ENCODE data around the gene RAB6B.
A peak's percentile ranks its signal among the peaks of the same experiment; 100 is the strongest.

RAB6B gene

GRCh38 chr3:133832802-133833144 lies 62.9 kb downstream of the RAB6B start:
- Histone ChIP-seq H3K4me1 (ENCODE audit: low read length) (peaks cover 6% of the 10 kb centered on the region; the same call in 1 of the 2 replicates), H3K27me3 (ENCODE audit: low read depth, low read length) (no peaks in the 10 kb centered on the region), H3K27ac (ENCODE audit: low read length) (no peak overlapping the region), H2AFZ (ENCODE audit: low read depth, low read length) (no peak overlapping the region), H3K79me2 (ENCODE audit: low read length) (no peaks in the 10 kb centered on the region), H4K20me1 (ENCODE audit: insufficient read depth, low read length) (no peaks in the 10 kb centered on the region), H3K4me3 (ENCODE audit: low read length) (no peak overlapping the region), H3K9me3 (ENCODE audit: insufficient read depth, low read length) (no peaks in the 10 kb centered on the region), H3K9ac (ENCODE audit: low read length) (no peak overlapping the region), H3K4me2 (ENCODE audit: low read length) (no peak overlapping the region), H3K36me3 (replicated peaks; ENCODE audit: low read depth, low read length) (no peaks in the 10 kb centered on the region)
- TF ChIP-seq CTCF (IDR thresholded peaks at IDR 0.05; ENCODE audit: low read depth, low read length) (no peak), EZH2phosphoT487 (IDR thresholded peaks at IDR 0.05; ENCODE audit: low read depth) (no peak)

DNA sequence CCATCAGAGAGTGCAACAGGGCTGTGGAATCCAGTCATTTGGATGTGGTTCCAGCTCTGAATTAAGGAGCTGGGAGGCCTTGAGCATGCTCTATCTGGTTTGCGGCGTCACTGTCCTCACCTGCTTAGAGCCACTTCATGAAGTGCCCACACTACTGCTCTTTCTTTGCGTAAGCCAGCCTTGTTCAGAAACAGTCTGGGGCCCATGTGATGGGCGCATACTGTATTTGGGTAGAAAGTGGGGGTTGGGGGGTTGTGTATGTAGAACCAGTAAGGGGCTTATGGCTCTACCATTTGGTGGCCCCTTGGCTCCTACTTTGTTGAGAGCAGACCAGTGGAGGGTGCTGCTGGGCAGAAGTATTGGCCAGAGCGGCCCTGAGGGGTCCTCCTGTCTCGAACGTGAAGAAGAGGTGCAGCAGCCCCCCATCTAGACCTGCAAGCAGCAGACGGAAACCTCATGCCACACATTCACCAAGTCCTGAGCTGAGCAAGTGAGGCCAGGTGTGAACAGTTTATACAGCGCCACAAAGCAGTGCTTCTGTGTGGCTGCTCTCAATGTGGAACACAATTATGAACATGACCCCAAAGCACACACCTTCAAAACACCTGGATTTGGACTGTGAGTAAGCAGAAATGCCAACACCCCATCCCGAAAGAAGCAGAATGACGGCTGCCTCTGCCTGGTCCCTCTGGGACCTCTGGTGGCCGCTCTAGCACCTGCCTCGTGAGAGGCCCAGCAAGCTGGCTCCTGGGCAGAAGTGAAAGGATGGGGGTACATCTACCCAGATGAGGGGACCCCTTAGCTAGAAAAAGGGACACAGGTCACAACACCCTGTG lies 63.5 kb downstream of the RAB6B start:
- no peaks in the 10 kb centered on the region for H4K20me1 ChIP-seq (ENCODE audit: insufficient read depth, low read length)
- no peak overlapping the region for H3K27ac ChIP-seq (ENCODE audit: low read length)
- H3K36me3 ChIP-seq (replicated peaks; ENCODE audit: low read depth, low read length): no peaks in the 10 kb centered on the region
- H3K27me3 ChIP-seq (ENCODE audit: low read depth, low read length): no peaks in the 10 kb centered on the region
- peaks cover 6% of the 10 kb centered on the region; the same call in 1 of the 2 replicates for H3K4me1 ChIP-seq (ENCODE audit: low read length)
- H3K9me3 ChIP-seq (ENCODE audit: insufficient read depth, low read length): no peaks in the 10 kb centered on the region
- no peaks in the 10 kb centered on the region for H3K79me2 ChIP-seq (ENCODE audit: low read length)
- peak overlapping the region; percentile 23; the same call in 1 of the 2 replicates for H3K4me2 ChIP-seq (ENCODE audit: low read length)
- TF ChIP-seq EZH2phosphoT487 (IDR thresholded peaks at IDR 0.05; ENCODE audit: low read depth): no peak
- peak; percentile 31 for TF ChIP-seq CTCF (IDR thresholded peaks at IDR 0.05; ENCODE audit: low read depth, low read length)
- no peak overlapping the region for H3K9ac ChIP-seq (ENCODE audit: low read length)
- H3K4me3 ChIP-seq (ENCODE audit: low read length): no peak overlapping the region
- H2AFZ ChIP-seq (ENCODE audit: low read depth, low read length): no peak overlapping the region

DNA sequence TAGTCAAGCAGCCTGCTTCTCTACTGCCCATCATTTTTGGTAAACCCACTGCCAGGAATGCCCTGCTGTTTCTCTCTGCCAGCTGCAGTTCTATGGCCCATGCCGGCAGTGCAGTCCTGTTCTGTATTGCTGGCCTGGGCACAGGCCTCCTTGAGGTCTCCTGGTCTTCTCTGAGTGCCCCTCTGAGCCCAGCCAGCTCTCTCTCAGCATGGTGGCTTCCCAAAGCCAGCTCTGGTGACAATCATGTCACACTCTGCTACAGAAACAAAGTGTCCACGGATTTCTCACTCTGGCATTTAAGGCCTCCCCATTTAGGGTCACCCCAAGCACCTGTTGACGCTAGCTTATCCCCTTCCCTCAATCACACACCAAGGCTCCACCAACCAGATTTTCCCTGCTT lies 65.6 kb downstream of the RAB6B start:
- no peak overlapping the region for H3K4me3 ChIP-seq (ENCODE audit: low read length)

More for the DNA sequence above, 65.6 kb downstream of the RAB6B start:
- Histone ChIP-seq H3K9me3 (ENCODE audit: insufficient read depth, low read length) (no peaks in the 10 kb centered on the region), H4K20me1 (ENCODE audit: insufficient read depth, low read length) (no peaks in the 10 kb centered on the region), H3K4me2 (ENCODE audit: low read length) (no peak overlapping the region), H3K79me2 (ENCODE audit: low read length) (no peaks in the 10 kb centered on the region), H3K36me3 (replicated peaks; ENCODE audit: low read depth, low read length) (no peaks in the 10 kb centered on the region), H3K9ac (ENCODE audit: low read length) (no peak overlapping the region), H3K4me1 (ENCODE audit: low read length) (peaks cover 6% of the 10 kb centered on the region; the same call in 1 of the 2 replicates), H2AFZ (ENCODE audit: low read depth, low read length) (no peak overlapping the region), H3K27me3 (ENCODE audit: low read depth, low read length) (no peaks in the 10 kb centered on the region), H3K27ac (ENCODE audit: low read length) (no peak overlapping the region)
- TF ChIP-seq CTCF (IDR thresholded peaks at IDR 0.05; ENCODE audit: low read depth, low read length) (no peak), EZH2phosphoT487 (IDR thresholded peaks at IDR 0.05; ENCODE audit: low read depth) (no peak)

Data from OCI-LY3 (cell line).